Activated CD4-positive, alpha-beta T cell treated with anti-CD3 and anti-CD28 coated beads for 24 hours (primary cell): ENCODE data around the gene USP5.
A peak's percentile ranks its signal among the peaks of the same experiment; 100 is the strongest.
"Not testable (repeated sequence)": the region's sequence is repeated elsewhere in the genome, so short reads cannot be mapped to it uniquely, and the experiment has no call there.

Source experiments
- DNase-seq, 2 donors: peaks; one replicate each; pipeline ENCODE4 v3.0.0-alpha.2; 2020; ENCODE audit warnings: low read depth in 2 of 2

Gene USP5

GRCh38 chr12:6887460-6887859 lies 35.5 kb downstream of the USP5 start:
- DNase-seq: no peak

DNA sequence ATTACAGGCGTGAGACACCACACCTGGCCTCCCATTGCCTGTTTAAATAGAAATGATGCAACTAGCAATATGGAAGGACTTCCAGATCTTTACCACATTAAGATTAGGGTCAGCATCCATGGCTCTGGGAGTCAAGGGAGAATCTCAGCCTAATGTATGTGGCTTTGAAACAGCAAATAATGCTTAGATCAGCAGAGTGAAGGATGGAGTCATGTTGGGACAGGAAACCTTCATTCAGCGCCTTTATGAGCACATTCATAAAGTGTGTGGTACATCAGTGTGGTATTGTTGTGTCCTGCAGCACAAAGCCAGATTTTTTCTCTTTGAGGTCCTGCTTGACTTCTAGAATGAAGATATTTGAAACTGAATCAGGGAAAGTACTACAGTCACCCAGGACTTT lies 36.4 kb downstream of the USP5 start:
- DNase-seq: no peak

DNA sequence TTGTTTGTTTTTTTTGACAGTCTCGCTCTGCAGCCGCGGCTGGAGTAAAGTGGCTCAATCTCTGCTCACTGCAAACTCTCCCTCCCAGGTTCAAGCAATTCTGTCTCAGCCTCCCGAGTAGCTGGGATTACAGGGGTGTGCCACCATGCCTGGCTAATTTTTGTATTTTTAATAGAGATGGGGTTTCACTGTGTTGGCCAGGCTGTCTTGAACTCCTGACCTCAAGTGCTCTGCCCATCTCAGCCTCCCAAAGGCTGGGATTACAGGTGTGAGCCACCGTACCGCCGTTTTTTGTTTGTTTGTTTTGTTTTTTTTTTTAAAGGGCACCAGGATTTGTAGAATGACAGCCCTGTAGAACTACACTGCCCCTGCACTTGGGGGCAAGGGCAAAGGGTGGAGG lies 36.8 kb downstream of the USP5 start:
- not testable (repeated sequence) for DNase-seq

DNA sequence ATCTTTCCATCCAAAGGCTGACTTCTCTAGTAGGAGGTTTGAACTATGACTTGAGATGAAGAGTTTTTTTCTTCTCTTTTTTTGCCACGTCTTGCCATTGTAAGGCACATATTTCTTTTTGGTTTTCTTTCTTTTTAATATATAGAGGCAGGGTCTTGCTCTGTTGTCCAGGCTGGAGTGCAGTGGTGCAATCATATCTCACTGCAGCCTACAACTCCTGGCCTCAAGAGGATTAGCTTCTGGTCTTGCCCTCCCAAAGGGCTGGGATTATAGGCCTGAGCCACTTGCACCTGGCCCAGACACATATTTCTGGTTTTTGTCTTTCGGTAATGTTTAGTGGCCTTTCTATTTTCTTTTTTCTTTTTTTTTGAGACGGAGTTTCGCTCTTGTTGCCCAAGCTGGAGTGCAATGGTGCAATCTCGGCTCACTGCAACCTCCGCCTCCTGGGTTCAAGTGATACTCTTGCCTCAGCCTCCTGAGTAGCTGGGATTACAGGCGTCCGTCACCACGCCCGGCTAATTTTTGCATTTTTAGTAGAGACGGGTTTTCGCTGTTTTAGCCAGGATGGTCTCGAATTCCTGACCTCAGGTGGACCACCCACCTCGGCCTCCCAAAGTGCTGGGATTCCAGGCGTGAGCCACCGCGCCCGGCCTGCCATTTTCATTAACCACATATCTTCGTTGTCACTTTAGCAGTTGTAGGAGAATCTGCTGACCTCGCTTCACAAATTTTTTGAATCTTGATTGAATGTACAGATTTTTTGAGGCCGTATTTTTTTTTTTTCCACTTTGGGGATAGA lies 38.0 kb downstream of the USP5 start:
- DNase-seq: not testable (repeated sequence)

DNA sequence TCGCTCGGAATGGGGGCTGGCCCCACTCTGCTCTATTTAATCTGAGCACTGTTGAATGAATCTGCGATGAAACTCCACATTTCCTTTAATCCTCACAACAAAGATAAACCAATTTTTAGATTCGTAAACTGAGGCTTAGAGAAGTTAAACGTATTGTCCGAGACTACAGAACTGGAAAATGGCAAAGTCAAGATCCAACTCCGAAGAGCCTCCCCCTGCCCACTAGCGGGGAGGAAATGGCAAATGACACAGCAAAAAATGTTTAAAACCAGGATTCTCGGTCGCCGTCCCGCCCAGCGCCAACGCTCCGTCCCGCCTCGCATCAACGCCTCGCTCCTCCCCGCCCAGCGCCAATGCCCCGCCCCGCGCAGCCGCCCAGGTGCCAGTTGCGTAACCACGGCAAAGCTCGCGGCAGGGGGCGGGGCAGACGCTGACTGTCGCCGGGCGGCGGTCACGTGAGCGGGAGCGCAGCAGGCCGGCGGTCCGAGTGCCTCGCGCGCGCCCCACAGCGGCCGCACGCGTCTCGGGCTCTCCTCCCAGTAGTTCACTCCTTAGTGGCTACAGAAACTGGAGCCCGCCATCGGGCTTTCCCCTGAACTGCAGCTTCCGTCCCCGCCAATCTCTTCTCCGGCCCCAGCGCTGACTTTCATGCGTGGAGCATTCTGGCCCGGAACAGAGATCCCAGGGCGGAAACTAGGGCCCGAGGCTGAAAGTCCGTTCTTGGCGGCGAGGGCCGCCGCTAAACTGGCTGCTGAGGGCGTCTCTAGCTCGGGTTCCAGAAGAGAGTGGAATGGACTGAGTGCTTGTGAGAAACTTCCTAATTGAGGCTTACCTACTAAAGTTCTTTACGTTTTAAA lies 39.1 kb downstream of the USP5 start:
- DNase-seq: peak; percentile 98

DNA sequence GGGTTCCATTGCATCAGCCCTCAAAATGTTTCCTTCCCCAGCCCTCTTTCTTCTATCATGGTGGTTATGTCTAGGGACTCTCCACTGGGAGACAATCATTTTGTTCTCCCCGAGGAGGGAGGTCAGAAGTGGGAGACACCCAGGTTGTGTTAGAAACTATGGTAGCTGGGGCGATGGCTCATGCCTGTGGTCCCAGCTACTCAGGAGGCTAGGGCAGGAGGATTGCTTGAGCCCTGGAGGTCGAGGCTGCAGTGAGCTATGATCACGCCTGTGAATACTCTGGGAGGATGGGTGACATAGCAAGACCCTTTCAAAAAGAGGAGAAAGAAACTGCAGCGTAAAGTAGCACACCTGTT lies 39.7 kb downstream of the USP5 start:
- DNase-seq: no peak

DNA sequence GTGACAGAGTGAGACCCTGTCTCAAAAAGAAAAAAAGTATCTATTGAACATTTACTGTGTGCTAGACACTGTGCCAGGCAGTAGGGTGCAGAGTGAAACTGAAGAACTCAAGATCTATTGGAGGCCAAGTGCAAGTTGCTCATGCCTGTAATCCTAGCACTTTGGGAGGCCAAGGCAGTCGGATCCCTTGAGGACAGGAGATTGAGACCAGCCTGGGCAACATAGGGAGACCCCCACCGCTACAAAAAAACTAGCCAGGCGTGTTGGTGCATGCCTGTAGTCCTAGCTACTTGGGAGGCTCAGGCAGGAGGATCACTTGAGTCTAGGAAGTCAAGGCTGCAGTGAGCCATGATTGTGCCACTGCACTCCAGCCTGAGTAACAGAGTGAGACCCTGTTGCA lies 40.7 kb downstream of the USP5 start:
- not testable (repeated sequence) for DNase-seq

DNA sequence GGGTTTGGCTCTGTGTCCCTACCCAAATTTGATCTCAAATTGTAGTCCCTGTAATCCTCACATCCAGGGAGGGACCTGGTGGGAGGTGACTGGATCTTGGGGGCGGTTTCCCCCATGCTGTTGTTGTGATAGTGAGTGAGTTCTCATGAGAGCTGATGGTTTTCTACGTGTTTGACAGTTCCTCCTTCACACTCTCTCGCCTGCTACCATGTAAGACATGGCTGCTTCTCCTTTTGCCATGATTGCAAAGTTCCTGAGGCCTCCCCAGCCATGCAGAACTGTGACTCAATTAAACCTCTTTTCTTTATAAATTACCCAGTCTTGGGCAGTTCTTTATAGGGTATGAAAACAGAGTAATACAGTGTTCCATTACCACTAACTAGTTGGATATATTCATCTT lies 42.4 kb downstream of the USP5 start:
- DNase-seq: no peak

DNA sequence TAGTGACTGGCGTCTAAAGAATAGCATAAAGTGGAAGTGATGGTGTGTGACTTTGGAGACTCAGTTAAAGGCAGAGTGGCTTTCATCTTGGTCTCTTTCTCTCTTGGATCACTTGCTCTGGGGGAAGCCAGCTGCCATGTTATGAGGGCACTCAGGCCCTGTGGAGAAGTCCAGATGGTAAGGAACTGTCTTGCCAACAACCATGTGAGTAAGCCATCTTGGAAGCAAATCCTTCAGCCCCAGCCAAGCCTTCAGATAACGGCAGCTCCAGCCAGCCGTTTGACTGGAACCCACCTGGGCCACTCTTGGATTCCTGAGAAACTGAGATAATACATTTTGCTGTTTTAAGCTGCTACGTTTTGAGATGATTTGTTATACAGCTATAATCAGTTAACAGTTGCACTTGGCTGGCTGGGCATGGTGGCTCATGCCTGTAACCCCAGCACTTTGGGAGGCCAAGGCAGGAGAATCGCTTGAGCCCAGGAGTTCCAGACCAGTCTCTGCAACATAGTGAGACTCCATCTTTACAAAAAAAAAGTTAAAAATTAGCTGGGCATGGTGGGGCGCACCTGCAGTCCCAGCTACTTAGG lies 45.0 kb downstream of the USP5 start:
- no peak for DNase-seq

GRCh38 chr12:6899427-6899826 lies 47.5 kb downstream of the USP5 start:
- no peak for DNase-seq

GRCh38 chr12:6899837-6900519 lies 48.0 kb downstream of the USP5 start:
- no peak for DNase-seq

- DNase-seq: no peak
Observed at GRCh38 chr12:6902448-6902847, 50.5 kb downstream of the USP5 start.

DNA sequence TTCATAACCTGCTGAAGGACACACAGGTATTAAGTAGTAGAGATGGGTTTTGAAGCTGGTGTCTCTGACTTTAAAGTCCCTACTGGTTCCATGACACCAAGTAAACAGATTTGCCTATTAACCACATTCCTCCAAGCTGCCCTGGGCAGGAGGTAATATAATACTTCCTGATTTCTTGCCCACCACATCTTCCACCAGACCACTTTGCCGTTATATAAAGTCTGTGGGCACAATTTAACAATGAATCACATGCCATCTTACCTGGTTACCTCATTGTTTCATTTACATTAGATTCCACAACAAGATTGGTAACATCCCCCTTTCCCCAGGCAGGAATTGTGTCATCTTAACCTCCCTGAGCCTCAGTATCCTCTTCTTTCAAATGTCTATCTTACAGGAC lies 51.8 kb downstream of the USP5 start:
- DNase-seq: no peak

DNA sequence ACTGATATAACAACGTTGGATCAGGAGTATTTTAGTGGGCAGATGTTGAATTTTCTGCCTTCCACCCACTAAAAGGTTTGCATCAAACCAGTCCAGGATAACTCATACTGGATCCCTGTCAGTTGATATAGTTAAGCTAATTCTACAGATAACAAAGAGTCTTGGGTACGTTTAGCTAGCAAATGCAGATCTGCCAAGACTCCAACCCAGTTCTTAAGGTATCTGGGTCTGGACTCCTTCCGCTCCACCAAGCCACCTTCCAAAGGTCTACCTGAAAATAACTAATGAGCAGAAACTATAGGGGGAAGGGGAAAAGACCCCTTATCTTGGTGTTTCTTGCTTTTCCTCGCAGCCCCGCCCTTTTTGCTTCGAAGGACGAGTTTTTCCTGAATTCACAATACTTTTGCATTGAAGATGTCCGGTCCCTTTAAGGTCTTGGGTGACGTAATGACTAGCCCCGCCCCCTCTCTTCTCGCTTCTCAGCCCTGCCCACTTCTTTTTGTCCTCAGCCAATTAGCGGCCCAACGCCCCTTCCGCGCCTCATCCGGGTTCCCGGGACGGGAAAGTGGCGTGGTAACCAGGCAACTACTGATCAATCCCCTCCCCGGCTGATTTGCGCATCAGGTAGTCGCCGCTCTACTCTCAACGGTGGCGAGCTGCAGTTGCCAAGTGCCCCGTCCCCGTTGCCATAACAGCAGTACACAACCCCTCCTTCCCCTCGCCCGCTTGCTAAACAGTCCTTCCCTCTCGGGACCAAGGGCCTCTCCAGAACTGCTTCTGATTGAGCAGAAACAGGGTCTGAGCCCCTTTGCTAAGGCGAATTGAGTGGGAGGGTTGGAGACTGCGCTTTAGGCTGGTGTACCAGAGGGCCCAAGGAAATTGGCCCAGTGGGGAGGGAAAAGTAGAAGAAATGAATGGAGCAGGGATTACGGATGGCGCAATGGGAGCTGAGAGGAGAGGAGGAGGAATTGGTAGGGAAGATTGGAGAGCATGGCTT lies 52.6 kb downstream of the USP5 start, which contains the start of gene LRRC23:
Gene LRRC23 (plus strand): TSS at position 543 of the 997 bp plus-strand sequence. CDS start 812 bp downstream, outside the sequence.
- peak; percentile 97 to 99 for DNase-seq

DNA sequence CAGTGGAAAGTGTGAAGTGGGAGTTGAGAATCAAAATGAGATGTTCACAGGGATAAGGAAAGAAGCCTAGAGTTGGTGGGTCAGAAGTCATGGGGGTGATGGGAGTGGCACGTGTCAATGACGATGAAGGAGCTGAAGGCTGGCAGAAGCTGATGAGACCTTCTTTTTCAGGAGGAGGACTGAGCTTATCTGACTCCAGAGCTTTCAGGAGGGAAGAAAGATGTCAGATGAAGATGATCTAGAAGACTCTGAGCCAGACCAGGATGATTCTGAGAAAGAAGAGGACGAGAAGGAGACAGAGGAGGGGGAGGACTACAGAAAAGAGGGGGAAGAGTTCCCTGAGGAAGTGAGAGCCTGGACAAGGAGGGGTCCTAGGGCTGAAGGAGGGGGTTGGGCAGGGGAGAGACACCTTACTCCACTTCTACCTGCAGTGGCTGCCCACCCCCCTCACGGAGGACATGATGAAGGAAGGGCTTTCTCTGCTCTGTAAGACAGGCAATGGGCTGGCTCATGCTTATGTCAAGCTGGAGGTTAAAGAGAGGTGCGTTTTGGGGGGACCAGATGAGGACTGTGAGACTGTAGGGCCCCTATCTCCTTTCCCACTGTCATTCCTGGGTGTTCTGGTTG lies 53.6 kb downstream of the USP5 start:
- DNase-seq: no peak

- DNase-seq: not testable (repeated sequence)
Observed at GRCh38 chr12:6908141-6908540, 56.2 kb downstream of the USP5 start.

GRCh38 chr12:6909421-6910145 lies 57.6 kb downstream of the USP5 start:
- no peak for DNase-seq

DNA sequence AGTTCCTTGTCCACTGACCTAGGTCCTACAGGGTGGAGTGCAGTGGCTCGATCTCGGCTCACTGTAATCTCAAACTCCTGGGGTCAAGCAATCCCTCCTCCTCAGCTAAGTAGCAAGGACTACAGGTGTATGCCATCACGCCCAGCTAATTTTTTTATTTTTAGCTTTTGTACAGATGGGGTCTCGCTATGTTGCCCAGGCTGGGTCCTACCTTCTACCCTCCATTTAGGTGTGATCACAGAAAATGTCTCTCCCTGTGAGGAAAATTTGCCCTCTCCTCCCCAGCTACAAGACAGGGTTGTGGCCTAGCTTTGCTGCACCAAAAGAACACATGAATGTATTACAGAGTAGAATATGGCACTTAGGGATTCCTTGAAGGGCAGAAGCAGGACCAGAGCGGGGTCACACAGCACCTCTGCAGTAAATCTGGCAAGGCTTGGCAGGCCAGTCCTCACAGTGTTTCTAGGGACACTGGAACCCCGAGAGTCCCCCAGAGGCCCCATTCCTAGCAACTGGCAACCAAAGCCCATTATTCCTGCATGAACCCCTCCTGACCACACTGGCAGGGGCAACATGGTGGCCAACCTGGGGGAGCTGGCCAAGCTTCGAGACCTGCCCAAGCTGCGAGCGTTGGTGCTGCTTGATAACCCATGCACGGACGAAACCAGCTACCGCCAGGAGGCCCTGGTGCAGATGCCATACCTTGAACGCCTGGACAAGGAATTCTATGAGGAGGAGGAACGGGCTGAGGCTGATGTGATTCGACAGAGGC lies 60.4 kb downstream of the USP5 start:
- DNase-seq: no peak
